ENCODE data around the gene OR2A2.

DNA sequence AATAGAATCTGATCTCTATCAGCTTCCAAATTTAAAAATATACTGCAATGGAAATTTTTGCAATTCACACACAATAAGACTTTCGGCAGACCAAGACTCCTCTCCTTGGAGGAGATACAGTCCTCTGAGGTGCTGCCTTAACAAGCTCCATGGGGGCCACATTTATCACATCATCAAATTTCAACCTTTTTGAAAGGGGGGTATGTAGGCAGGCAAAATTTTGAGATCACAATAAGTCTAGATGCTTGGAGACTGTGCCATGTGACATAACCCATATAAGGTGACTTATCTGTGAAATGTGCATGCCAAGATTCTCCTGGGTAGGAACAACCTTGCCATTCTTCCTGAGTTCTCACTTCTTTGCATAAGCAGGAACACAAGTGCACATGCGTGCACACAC is 23.4 kb upstream of the OR2A2 start, which contains the start of gene OR2A12:
- TF ChIP-seq, protein P1, sequence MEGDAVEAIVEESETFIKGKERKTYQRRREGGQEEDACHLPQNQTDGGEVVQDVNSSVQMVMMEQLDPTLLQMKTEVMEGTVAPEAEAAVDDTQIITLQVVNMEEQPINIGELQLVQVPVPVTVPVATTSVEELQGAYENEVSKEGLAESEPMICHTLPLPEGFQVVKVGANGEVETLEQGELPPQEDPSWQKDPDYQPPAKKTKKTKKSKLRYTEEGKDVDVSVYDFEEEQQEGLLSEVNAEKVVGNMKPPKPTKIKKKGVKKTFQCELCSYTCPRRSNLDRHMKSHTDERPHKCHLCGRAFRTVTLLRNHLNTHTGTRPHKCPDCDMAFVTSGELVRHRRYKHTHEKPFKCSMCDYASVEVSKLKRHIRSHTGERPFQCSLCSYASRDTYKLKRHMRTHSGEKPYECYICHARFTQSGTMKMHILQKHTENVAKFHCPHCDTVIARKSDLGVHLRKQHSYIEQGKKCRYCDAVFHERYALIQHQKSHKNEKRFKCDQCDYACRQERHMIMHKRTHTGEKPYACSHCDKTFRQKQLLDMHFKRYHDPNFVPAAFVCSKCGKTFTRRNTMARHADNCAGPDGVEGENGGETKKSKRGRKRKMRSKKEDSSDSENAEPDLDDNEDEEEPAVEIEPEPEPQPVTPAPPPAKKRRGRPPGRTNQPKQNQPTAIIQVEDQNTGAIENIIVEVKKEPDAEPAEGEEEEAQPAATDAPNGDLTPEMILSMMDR (IDR thresholded peaks at IDR 0.05): no peak
- no peak for TF ChIP-seq EZH2 (IDR thresholded peaks at IDR 0.05)
